WI38 (cell line): Measurements from ENCODE around the gene MT1F.
"Not testable (repeated sequence)": the region's sequence is repeated elsewhere in the genome, so short reads cannot be mapped to it uniquely, and the experiment has no call there.

Experiments used
- H3K4me3 ChIP-seq: 2 replicates; pipeline ENCODE4 v1.5.1; 2011; ENCODE audit warnings: low read depth, mild to moderate bottlenecking, control low read depth, low read length
- CTCF ChIP-seq: IDR thresholded peaks from 2 replicates; pipeline ENCODE4 v1.5.1; 2012; ENCODE audit warnings: low read depth, mild to moderate bottlenecking, control low read depth, low read length

MT1F gene

GRCh38 chr16:56664506-56664905 is 6.7 kb downstream of the MT1F start:
- no peak overlapping the region for H3K4me3 ChIP-seq
- no peak for TF ChIP-seq CTCF

- H3K4me3 ChIP-seq = not testable (repeated sequence)
These were observed 7.8 kb downstream of the MT1F start for GRCh38 chr16:56665286-56666261.

GRCh38 chr16:56667581-56668571 is 10.1 kb downstream of the MT1F start, which contains the start of gene MT1G:
MT1G (minus strand) TSS chr16:56668065; CDS start chr16:56667993, 72 bp downstream.
- TF ChIP-seq CTCF = no peak
- no peak within 1 kb of the TSS for H3K4me3 ChIP-seq

GRCh38 chr16:56669005-56669839 is 11.5 kb downstream of the MT1F start, which contains the start of gene MT1H:
MT1H (plus strand) TSS chr16:56669814; CDS start chr16:56669885, 71 bp downstream.
- no peak within 1 kb of the TSS for H3K4me3 ChIP-seq
- no peak for TF ChIP-seq CTCF

DNA sequence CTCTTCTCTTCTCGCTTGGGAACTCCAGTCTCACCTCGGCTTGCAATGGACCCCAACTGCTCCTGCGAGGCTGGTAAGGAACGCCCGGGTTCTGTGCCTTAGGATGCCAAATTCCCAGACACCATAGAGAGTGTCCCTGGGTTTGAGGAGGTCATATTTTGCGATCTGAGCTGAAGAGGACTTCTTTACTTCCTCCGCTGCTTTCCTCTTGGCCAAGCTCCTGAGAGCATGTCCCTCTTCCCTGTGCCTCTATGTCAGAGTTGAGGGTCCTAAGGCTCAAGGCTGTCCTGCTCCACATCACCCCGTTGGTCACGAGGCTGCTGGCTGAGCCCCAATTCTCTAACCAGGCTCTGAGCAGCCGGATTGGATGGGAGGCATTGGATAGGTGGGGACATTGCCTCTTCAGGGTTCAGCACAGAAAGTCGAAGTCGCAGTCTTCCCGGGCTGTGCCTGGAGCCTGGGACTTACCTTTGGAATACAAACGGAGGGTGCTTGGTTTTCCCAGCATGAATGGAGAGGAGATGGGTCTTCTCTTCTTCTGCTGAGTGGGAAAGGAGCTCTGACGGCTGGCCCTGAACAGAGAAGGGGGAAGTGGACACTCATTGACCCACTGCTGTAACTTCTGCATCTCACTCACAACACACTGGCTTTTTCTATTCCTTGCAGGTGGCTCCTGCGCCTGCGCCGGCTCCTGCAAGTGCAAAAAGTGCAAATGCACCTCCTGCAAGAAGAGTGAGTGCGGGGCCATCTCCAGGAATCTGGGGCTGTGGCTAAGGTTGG is 12.3 kb downstream of the MT1F start:
- no peak overlapping the region for H3K4me3 ChIP-seq
- TF ChIP-seq CTCF = no peak

- TF ChIP-seq CTCF = no peak
These were observed 12.8 kb downstream of the MT1F start for GRCh38 chr16:56670620-56670934.

GRCh38 chr16:56671691-56672090 is 13.9 kb downstream of the MT1F start:
- H3K4me3 ChIP-seq = not testable (repeated sequence)

More at GRCh38 chr16:56670620-56670934, 12.8 kb downstream of the MT1F start:
- H3K4me3 ChIP-seq = no peak overlapping the region

DNA sequence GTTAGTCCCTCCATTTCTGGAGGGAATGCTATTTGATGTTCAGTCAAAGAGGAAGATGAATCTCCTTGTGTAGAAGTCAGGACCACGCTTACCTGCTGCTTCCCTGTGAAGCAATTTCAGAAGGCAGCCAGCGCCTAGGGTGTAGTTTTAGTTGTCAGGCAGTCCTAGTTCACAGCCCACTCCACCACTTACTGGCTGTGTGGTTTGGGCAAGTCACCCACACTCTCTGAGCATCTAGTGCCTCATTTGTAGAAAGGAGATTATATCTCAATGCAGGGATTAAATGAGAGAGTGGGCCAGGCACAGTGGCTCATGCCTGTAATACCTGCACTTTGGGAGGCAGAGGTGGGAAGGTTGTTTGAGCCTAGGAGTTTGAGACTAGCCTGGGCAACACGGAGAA is 14.4 kb downstream of the MT1F start:
- not testable (repeated sequence) for H3K4me3 ChIP-seq
